ENCODE data around the gene EXOC1. TPM values are rescaled to one million over a fixed set of nuclear protein-coding genes. Genes with fewer than 3 reads are reported as not detected.

The EXOC1 gene
- total and polyA plus RNA-seq, 10 of the 15 experiments (the other 5 are each of a cell fraction or from before 2014, with no cell fraction given) = 11.8 to 36.6 (median 21.1) TPM

- TF ChIP-seq TAF1 (IDR thresholded peaks at IDR 0.05; ENCODE audit: borderline replicate concordance, low read depth, low read length) (no peak), CHD2 (IDR thresholded peaks at IDR 0.05; ENCODE audit: borderline replicate concordance, low read depth, low read length) (no peak), SP1 (IDR thresholded peaks at IDR 0.05; ENCODE audit: low read depth, low read length) (no peak), SIN3A (IDR thresholded peaks at IDR 0.05; ENCODE audit: low read depth, low read length) (no peak), RFX5 (IDR thresholded peaks at IDR 0.05; ENCODE audit: low read depth, low read length) (no peak), ZNF217 (IDR thresholded peaks at IDR 0.05) (no peak), ZBTB33 (IDR thresholded peaks at IDR 0.05) (no peak), E4F1 (IDR thresholded peaks at IDR 0.05; ENCODE audit: borderline replicate concordance, partially characterized antibody) (no peak), EED (IDR thresholded peaks at IDR 0.05; ENCODE audit: low read depth) (no peak), SKIL (IDR thresholded peaks at IDR 0.05; ENCODE audit: low read depth, poor library complexity, severe bottlenecking) (no peak)
Observed at GRCh38 chr4:55884093-55884850, 30.8 kb downstream of the EXOC1 start (continued).

Measured in GM12878 (cell line).